NCI-H128 (cell line): ENCODE results near the gene ZNF428.

ENCODE experiments used
- DNase-seq: peaks from one replicate; lab custom pipeline; 2025; ENCODE audit not compliant: unreplicated experiment; lab: John Stamatoyannopoulos, UW

Gene ZNF428

DNA sequence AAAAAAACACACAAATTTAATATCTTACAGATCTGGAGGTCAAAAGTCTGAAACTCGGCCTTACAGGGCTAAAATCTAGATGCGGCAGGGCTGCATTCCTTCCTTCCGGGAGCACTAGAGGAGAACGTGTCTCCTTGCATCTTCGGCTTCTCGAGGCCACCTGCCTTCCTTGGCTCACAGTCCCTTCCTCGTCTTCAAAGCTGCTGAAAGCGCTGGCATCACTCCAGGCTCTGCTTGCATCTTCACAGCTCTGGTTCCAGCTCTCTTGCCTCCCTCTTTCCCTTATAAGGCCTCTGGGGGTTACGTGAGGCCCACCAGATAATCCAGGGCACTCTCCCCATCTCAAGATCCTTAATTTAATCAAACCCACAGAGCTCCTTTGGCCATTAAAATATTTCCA, 54.6 kb downstream of the ZNF428 start:
- no peak for DNase-seq

DNA sequence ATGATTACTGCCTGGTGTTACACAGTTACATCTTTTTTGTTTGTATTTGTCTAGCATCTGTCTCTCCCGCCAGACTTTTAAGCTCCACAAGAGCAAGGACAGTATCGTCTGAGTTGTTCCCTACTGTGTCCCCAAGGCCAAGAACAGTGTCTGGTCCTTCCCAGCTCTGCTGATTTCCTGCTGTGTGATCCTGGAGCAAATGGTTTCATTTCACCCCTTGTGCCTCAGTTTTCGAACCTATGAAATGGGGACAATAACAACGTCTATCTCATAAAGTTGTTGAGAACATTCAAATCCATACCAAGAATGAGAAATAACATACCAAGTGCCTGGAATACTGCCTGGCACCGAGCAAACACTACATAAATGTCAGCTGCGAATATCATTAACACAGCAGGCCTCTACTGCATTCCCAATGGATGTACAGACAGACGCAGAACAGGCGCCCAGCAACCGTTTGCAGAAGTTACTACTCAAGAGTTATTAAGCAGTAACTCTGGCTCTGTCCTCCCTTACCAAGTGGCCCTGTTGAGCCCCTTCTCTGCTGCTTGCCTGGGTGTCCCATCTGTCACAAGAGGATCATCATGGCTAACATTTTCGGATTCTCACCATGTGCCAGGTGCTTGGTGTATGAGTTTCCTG, 55.5 kb downstream of the ZNF428 start:
- no peak for DNase-seq

DNA sequence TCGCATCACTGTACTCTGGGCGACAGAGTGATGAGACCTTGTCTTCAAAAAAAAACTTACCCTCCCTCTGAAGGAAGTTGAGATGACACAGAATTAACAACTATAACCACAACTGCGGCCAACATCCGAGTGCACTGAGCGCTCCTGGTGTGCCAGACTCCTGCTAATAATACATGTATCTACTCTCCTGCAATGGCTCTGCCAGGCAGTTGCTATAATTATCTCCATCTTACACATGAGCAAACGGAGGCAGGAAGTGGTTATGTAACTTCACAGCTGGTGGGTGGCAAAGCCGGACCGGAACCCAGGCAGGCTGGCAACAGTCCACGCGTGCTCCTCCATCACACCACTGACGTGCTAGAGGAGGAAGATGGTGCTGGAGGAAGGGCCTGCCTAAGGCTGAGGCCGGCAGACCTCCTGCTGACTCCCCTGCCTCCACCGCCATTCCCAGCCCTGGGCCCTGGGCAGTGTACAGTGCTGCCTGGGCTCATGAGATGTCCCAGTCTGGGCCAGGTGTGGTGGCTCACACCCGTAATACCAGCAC, 56.7 kb downstream of the ZNF428 start:
- DNase-seq = no peak

DNA sequence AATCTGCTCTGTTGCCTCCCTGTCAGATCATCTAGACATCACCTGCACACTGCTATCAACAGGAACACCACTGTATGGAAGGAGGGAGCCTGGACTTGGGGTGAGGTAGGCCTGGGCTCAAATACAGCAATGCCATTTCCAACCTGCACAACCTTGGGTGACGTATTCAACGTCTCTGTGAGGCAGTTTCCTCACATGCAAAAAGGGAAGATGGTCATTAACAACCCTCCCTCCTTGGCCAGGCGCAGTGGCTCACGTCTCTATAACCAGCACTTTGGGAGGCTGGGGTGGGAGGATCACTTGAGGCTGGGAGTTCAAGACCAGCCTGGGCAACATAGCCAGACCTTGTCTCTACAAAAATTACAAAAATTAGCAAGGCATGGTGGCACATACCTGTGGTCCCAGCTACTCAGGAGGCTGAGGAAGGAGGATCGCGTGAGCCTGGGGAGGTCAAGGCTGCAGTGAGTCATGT, 57.2 kb downstream of the ZNF428 start:
- no peak for DNase-seq

DNA sequence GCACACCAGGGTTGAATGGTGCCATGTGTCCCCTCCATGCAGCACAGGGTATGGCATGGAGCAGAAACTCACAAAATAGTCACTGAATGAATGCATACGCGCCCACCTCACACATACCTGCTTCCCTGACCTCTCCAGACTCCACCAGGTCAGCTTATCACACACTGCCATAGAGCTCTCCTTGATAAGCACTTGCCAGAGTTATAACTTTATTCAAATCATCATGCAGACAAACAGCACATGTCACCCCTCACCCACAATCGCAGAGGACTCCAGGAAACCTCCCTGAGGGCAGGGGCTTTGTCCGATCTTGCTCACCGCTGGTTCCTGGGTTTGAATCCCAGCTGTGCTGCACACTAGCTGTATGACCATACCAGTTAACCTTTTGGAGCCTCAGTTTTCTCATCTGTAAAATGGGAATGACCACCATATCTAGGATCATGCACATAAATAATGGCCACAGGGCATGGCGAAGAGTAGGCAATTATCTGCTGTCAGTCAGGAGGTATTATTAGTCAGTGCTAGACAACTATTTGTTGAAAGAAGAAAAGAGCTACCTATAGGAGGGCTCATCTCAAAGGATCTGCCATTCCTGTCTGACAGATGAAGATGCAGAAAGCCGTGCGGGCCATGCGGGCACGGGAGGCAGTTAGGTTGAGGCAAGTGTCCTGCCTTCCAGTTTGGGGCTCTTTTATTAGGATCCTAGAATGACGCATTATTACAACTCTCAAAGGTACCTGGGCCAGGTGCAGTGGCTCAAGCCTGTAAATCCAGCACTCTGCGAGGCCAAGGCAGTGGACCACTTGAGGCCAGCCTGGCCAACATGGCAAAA, 58.1 kb downstream of the ZNF428 start:
- DNase-seq = no peak

DNA sequence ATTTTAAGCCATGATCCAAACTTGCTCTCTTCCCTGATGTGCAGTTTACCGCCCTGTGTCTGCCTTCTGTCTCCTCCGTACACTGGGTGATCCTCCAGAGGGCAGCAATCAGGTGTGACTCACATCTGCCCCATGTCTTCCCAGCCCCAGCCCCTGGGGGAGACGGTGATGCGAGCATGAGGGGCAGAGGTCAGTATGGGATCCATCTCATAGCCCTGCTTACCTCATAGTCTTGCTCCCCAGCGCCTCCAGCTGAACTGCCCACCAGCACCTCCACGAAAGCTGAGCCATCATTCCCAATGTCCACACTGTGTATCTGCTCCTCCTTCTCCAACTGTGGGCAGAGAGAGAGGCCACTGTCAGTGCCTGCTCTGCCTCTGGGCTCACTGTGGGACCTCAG, 58.7 kb downstream of the ZNF428 start:
- DNase-seq = no peak
